ENCODE measurements around the gene PEPD.
"Not testable (repeated sequence)": the region's sequence is repeated elsewhere in the genome, so short reads cannot be mapped to it uniquely, and the experiment has no call there.

PEPD gene

GRCh38 chr19:33497131-33497777, 24.3 kb downstream of the PEPD start:
- DNase-seq, result no peak

- no peak for DNase-seq
Measured at GRCh38 chr19:33496038-33496895, 25.3 kb downstream of the PEPD start.

- no peak for DNase-seq
Measured at GRCh38 chr19:33493401-33494275, 28.0 kb downstream of the PEPD start.

- DNase-seq, result no peak
Measured at GRCh38 chr19:33492951-33493350, 28.6 kb downstream of the PEPD start.

- DNase-seq, result no peak
Measured at GRCh38 chr19:33492090-33492489, 29.5 kb downstream of the PEPD start.

- DNase-seq, result not testable (repeated sequence)
Measured at GRCh38 chr19:33490596-33490995, 31.0 kb downstream of the PEPD start.

- no peak for DNase-seq
Measured at GRCh38 chr19:33490041-33490451, 31.5 kb downstream of the PEPD start.

- no peak for DNase-seq
Measured at GRCh38 chr19:33488826-33489225, 32.8 kb downstream of the PEPD start.

GRCh38 chr19:33487901-33488800, 33.4 kb downstream of the PEPD start:
- no peak for DNase-seq

- DNase-seq, result peak; percentile 65
Measured at GRCh38 chr19:33486936-33487811, 34.4 kb downstream of the PEPD start.

GRCh38 chr19:33486407-33486806, 35.2 kb downstream of the PEPD start:
- no peak for DNase-seq

- DNase-seq, result no peak
Measured at GRCh38 chr19:33484226-33484774, 37.3 kb downstream of the PEPD start.

GRCh38 chr19:33482476-33482875, 39.1 kb downstream of the PEPD start:
- no peak for DNase-seq

- no peak for DNase-seq
Measured at GRCh38 chr19:33481863-33482262, 39.7 kb downstream of the PEPD start.

GRCh38 chr19:33479570-33479969, 42.0 kb downstream of the PEPD start:
- DNase-seq, result not testable (repeated sequence)

- DNase-seq, result no peak
Measured at GRCh38 chr19:33477781-33478180, 43.8 kb downstream of the PEPD start.

GRCh38 chr19:33476151-33476707, 45.4 kb downstream of the PEPD start:
- no peak for DNase-seq

GRCh38 chr19:33473653-33474305, 47.8 kb downstream of the PEPD start:
- no peak for DNase-seq

GRCh38 chr19:33472691-33473652, 48.6 kb downstream of the PEPD start:
- no peak for DNase-seq
